SIG-M5 treated with dmso at 0.1 percent for 504 hours (cell line): ENCODE measurements around the gene FABP6.

Experiments used
- DNase-seq: peaks from one replicate; lab custom pipeline; 2025; ENCODE audit not compliant: unreplicated experiment; lab: John Stamatoyannopoulos, UW

Gene FABP6

GRCh38 chr5:160287378-160288051 lies 58.2 kb downstream of the FABP6 start:
- DNase-seq, result no peak
